Fibroblast of mammary gland (primary cell): ENCODE data around the gene PRKN.

ENCODE experiments used
- DNase-seq: peaks from one replicate; pipeline ENCODE4 v3.0.0-alpha.2; 2010; ENCODE audit warnings: low read depth
- H3K4me3 ChIP-seq: 2 replicates; pipeline ENCODE4 v1.5.1; 2011; ENCODE audit warnings: low read depth, mild to moderate bottlenecking, low read length, moderate library complexity; ENCODE audit not compliant: control insufficient read depth
- CTCF ChIP-seq: conservative IDR thresholded peaks from 2 replicates; pipeline ENCODE4 v1.5.1; 2011; ENCODE audit warnings: low read depth, low read length, inconsistent platforms; ENCODE audit not compliant: control insufficient read depth, insufficient read depth

Gene PRKN

DNA sequence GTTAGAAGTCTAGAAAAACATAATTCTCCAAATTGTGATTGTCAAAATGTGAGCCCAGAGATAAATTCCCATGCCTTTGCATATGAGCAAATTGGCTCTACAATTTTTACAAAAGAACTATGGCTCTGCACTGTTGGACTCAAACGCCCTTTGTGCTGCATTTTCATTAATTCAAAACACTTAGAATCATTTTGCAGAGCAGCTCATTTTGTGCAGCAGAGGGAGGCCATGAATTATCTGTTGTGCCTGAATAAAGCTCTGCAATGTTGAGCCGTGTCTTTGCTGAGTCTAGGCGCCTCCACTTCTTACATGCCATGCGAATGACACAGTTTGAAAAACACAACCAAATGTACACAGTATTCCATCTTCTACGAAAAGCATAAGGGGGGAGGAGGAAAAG, 230.2 kb downstream of the PRKN start:
- DNase-seq = no peak
- H3K4me3 ChIP-seq = no peak overlapping the region
- no peak for TF ChIP-seq CTCF

DNA sequence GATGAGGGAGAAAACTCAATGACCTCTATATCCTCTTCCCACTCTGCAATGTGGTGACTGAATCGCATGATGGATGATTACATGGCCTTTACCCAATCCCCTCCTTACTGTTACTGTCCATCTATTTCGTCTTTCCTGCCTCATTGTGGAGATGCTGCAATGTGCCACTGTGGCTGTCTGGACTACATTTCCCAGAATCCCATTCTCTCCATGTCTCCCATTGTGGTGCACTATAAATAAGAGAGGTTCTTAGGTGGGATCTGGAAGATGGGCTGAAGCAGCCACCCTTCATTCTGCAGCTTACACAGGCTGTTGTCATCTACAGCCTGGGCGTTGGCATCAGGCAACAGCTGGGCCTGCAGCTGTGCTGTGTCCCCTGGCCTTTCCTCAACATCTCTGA, 233.6 kb downstream of the PRKN start:
- DNase-seq = no peak
- no peak for TF ChIP-seq CTCF

GRCh38 chr6:162491637-162492036, 235.9 kb downstream of the PRKN start:
- H3K4me3 ChIP-seq = no peak overlapping the region
- TF ChIP-seq CTCF = no peak
- DNase-seq = no peak

More for the DNA sequence above, 233.6 kb downstream of the PRKN start:
- H3K4me3 ChIP-seq = no peak overlapping the region

DNA sequence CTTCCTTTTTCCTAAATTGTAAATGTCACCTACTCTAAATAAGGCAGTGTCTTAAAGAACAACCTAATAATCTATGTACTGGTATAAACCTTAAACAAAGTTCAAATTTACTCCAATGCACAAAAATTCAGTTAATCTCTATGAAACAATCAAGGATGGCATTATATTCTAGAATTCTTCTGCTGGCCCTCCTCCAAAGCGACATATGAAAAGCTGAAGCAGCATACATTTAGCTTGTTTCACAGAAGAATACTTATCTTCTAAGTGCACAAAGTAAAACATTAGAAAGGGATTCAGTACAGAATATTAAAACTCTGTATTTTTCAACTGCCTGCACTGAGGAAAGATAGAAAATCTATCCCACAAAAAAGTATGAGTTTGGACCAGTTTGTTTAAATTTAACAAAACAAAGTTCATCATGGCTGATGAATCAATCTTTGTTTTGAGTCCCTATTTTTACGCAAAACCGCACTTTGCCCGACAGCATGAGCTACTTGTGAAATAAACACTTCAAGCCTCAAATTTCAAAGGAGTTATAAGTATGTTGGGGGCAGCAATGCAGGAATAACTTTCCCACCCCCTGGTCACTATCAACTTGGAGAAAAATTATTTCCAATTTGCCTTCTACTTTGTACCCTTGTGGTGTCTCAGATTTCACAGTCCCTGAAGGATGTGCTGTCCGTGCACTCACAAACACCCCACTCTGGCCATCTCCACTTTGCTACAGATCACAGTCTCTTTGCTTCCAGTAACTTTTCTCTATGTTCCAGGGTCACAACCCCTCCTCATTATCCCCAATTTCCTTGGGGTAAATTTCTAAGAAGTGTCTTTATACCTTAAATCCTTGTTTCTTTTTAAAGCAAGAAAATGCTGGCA, 238.2 kb downstream of the PRKN start:
- no peak for TF ChIP-seq CTCF

GRCh38 chr6:162488444-162488843, 239.1 kb downstream of the PRKN start:
- TF ChIP-seq CTCF = no peak
- no peak overlapping the region for H3K4me3 ChIP-seq
- no peak for DNase-seq

More for the DNA sequence above, 238.2 kb downstream of the PRKN start:
- no peak for DNase-seq
- no peak overlapping the region for H3K4me3 ChIP-seq

DNA sequence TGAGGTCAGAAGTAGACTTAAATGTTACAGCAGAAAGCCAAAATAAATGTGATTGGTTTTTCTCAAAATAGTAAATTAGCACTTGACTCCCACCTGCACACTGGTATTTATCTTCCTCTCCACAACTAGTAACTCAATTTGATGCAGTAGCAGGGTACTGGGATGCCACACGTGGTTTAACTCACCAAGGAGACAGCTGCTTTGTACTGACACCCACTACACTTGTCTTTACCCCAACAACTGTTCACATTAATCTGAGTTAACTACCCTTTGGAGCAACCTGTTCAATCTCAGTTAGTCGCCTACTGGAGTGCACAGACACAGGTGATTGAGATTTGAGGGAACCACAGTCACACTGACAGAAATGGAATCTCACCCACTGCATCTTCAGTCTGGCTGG, 242.1 kb downstream of the PRKN start:
- no peak overlapping the region for H3K4me3 ChIP-seq
- no peak for DNase-seq
- TF ChIP-seq CTCF = no peak
